RWPE1 (cell line): ENCODE data around the gene RETREG2.

Experiments used
- CTCF ChIA-PET: fragments of 350-600 bp; sonication (Branson Sonifier 250); formaldehyde crosslinking; extraction: SDS; loops from one replicate; lab custom pipeline; 2021; lab: Yijun Ruan, JAX
- POLR2A ChIA-PET: fragments of 400-600 bp; formaldehyde crosslinking; extraction: SDS; loops from one replicate; lab custom pipeline; 2020; ENCODE audit warnings: antibody characterized with exemption; ENCODE audit not compliant: low non-redundant PET; lab: Yijun Ruan, JAX
- DNase-seq: peaks from one replicate; pipeline ENCODE4 v3.0.0; 2012; ENCODE audit warnings: low spot score
- H3K27ac ChIP-seq: fragments of 450-650 bp; 2 replicates; pipeline ENCODE4 v1.5.1; 2017
- CTCF ChIP-seq: fragments of 450-650 bp; conservative IDR thresholded peaks from 2 replicates; pipeline ENCODE4 v1.5.1; 2017; ENCODE audit warnings: low read depth, mild to moderate bottlenecking

RETREG2 gene

GRCh38 chr2:219176818-219177551, 1.1 kb upstream of the RETREG2 start, which contains the start of gene CNPPD1:
TSS of gene CNPPD1 (minus strand) at chr2:219176925. CDS start at chr2:219176828, 97 bp downstream.
- ChIA-PET POLR2A (interaction anchor here (0.6 to 1.2 kb wide), 5 partner anchors 16 to 131 kb away, joined by 3 to 5 read pairs (median 3); partner anchors contain the start of gene DNAJB2), CTCF (interaction anchor here (0.5 to 1.6 kb wide), 5 partner anchors 17 to 166 kb away, joined by 3 to 6 read pairs (median 3); partner anchors contain the start of gene NHEJ1)
- TF ChIP-seq CTCF, result no peak
- peak; percentile 82 for DNase-seq
- H3K27ac ChIP-seq, result peak within 1 kb of the TSS; percentile 99

GRCh38 chr2:219178377-219179175, 501 bp downstream of the RETREG2 start:
- ChIA-PET CTCF (interaction anchor here (0.5 to 1.0 kb wide), 2 partner anchors 96 to 116 kb away, joined by 3 to 4 read pairs; no protein-coding TSS in a partner anchor), POLR2A (no interaction called here)
- peak; percentile 26 for DNase-seq
- H3K27ac ChIP-seq, result peak overlapping the region; percentile 99
- no peak for TF ChIP-seq CTCF

GRCh38 chr2:219179601-219180465, 1.8 kb downstream of the RETREG2 start:
- ChIA-PET POLR2A (no interaction called here), CTCF (interaction anchor here (1.0 kb wide), 1 partner anchor 115 kb away, joined by 4 read pairs; no protein-coding TSS in a partner anchor)
- TF ChIP-seq CTCF, result no peak
- H3K27ac ChIP-seq, result no peak overlapping the region
- no peak for DNase-seq

- TF ChIP-seq CTCF, result no peak
- no peak for DNase-seq
- ChIA-PET POLR2A (no interaction called here), CTCF (no interaction called here)
- H3K27ac ChIP-seq, result no peak overlapping the region
These were observed 2.9 kb downstream of the RETREG2 start for GRCh38 chr2:219180961-219181360.

- no peak overlapping the region; the same call in 1 of the 2 replicates for H3K27ac ChIP-seq
- ChIA-PET CTCF (interaction anchor here (0.7 kb wide), 1 partner anchor 10 kb away, joined by 4 read pairs; no protein-coding TSS in a partner anchor), POLR2A (no interaction called here)
- DNase-seq, result no peak
- no peak for TF ChIP-seq CTCF
These were observed 3.5 kb downstream of the RETREG2 start for GRCh38 chr2:219181531-219181930.
